Peyer's patch (tissue), 4 donors: Measurements from ENCODE around the gene ANKRD44.

Experiments used
- CTCF ChIP-seq, 6 experiments: fragments of 450-650 bp in 4 of 6; fragments of 200-600 bp in 2 of 6; sonication (generic) in 1 of 6; IDR thresholded peaks; one replicate each; pipeline ENCODE4 v1.5.1; 2017 to 2019; ENCODE audit warnings: antibody characterized with exemption in 6 of 6, mild to moderate bottlenecking in 3 of 6, moderate library complexity in 1 of 6
- POLR2A ChIP-seq, 2 donors: fragments of 450-650 bp; IDR thresholded peaks; one replicate each; pipeline ENCODE4 v1.5.1; 2017; ENCODE audit warnings: antibody characterized with exemption in 2 of 2, mild to moderate bottlenecking in 2 of 2, moderate library complexity in 2 of 2

GRCh38 chr2:197077336-197077735 lies 233.2 kb downstream of the ANKRD44 start:
- TF ChIP-seq CTCF (IDR thresholded peaks at IDR 0.05) (no peak), POLR2A (IDR thresholded peaks at IDR 0.05) (no peak)
